ENCODE measurements around the gene TP53BP2.
A peak's percentile ranks its signal among the peaks of the same experiment; 100 is the strongest.

The TP53BP2 gene

DNA sequence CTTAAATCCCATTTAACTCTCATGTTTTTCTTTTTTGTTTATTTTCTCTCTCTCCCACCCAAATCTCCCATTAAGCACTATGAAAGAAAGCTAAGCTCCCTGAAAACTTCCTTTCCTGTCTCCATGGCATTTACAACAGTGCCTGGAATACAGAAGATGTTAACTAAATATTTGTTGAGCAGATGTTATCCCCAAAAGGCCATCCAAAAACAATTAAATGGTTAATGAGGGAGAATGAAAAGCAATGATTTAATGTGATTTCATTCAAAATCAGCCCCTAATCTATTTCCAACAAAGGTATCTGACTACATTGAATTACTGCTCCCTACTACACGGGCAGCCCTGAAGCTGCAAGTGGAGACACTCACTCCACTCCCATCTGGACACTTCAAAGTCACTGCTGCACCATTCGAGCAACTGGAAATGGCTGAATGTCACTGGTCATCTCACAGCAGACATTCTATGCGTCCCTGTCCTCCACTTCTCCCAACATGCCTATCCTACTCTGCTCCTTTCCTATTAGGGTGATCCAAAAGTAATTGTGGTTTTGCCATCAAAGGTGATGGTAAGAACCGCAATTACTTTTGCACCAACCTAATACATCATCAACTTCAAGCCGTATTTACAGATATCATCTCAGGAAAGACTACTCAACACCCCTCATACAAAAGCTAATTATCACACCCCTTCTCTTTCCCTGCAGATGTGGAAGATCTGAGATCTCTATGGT, 7.5 kb downstream of the TP53BP2 start:
- DNase-seq (ENCODE audit: low read depth) = no peak
- TF ChIP-seq, protein P1, sequence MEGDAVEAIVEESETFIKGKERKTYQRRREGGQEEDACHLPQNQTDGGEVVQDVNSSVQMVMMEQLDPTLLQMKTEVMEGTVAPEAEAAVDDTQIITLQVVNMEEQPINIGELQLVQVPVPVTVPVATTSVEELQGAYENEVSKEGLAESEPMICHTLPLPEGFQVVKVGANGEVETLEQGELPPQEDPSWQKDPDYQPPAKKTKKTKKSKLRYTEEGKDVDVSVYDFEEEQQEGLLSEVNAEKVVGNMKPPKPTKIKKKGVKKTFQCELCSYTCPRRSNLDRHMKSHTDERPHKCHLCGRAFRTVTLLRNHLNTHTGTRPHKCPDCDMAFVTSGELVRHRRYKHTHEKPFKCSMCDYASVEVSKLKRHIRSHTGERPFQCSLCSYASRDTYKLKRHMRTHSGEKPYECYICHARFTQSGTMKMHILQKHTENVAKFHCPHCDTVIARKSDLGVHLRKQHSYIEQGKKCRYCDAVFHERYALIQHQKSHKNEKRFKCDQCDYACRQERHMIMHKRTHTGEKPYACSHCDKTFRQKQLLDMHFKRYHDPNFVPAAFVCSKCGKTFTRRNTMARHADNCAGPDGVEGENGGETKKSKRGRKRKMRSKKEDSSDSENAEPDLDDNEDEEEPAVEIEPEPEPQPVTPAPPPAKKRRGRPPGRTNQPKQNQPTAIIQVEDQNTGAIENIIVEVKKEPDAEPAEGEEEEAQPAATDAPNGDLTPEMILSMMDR (IDR thresholded peaks at IDR 0.05; ENCODE audit: low read depth, low read length) = no peak
- TF ChIP-seq, protein P2, sequence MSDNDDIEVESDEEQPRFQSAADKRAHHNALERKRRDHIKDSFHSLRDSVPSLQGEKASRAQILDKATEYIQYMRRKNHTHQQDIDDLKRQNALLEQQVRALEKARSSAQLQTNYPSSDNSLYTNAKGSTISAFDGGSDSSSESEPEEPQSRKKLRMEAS (IDR thresholded peaks at IDR 0.05; ENCODE audit: low read depth, low read length) = no peak
- no peak for TF ChIP-seq MYC (IDR thresholded peaks at IDR 0.05; ENCODE audit: low read depth, low read length)
- H3K4me3 ChIP-seq (ENCODE audit: low read depth, low read length) = no peak overlapping the region

DNA sequence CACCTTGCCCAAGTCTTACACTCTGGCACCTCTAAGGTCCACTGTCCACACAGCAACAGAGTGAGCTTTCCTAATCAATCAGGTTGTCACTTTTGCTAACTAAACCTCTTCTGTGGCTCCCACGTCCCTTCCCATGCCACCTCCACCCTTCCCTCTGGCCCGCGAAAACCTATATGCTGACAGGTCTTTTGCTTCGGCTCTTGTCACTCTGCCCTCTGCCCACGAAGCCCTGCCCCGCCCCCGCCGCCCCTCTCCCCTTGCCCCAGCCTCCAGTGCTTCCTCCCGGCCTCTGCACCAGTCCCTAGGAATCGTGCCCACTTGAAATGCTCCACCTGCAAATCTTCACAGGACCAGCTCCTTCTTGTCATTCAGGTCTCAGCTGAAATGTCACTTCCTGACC, 8.1 kb downstream of the TP53BP2 start:
- TF ChIP-seq, protein P2 (IDR thresholded peaks at IDR 0.05; ENCODE audit: low read depth, low read length) = no peak
- no peak for TF ChIP-seq MYC (IDR thresholded peaks at IDR 0.05; ENCODE audit: low read depth, low read length)
- TF ChIP-seq, protein P1 (IDR thresholded peaks at IDR 0.05; ENCODE audit: low read depth, low read length) = no peak
- TF ChIP-seq POLR2A (IDR thresholded peaks at IDR 0.05; ENCODE audit: extremely low read depth, insufficient read length) = no peak
- no peak for DNase-seq (ENCODE audit: low read depth)
- no peak overlapping the region for H3K4me3 ChIP-seq (ENCODE audit: low read depth, low read length)

DNA sequence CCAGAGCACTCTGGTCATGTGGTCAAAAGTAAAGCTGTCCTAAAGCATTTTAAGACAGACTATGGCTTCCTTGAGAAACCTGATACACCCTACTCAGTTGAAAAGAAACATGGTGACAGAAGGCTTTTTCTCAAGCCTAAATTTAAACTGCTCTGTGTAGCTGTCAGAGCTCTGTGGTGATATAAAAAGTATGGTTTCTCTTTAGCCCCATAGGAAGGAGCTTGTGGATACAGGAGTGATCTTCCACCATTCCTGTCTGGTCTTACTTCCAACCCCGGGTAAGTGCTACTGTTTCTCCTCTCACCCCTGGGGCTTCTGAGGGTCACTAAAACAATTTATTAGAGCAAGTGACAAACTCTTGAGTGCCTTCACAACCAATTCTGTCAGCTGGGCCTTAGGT, 8.5 kb downstream of the TP53BP2 start:
- H3K4me3 ChIP-seq (ENCODE audit: low read depth, low read length) = no peak overlapping the region
- DNase-seq (ENCODE audit: low read depth) = no peak
- TF ChIP-seq POLR2A (IDR thresholded peaks at IDR 0.05; ENCODE audit: extremely low read depth, insufficient read length) (no peak), MYC (IDR thresholded peaks at IDR 0.05; ENCODE audit: low read depth, low read length) (no peak)
- TF ChIP-seq, protein P1 (IDR thresholded peaks at IDR 0.05; ENCODE audit: low read depth, low read length) = no peak
- TF ChIP-seq, protein P2 (IDR thresholded peaks at IDR 0.05; ENCODE audit: low read depth, low read length) = no peak

DNA sequence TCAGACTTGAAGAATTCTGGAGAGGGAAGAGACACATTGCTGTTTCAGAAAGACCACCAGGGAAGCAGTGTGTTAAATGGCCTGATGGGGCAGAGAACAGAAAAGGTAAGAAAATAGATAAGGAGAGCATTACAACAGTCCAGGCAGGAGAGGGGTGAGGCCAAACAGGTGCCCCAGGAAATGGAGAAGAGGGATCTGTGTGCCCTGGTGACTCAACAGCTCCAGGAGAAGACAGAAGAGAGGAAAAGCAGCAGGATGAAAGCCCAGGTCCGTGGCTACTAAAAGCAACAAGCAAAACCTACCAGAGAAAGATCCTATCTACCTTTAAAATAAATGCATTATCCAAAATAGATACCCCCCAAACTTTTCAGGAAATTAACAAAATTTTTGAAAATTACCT, 9.2 kb downstream of the TP53BP2 start:
- no peak for DNase-seq (ENCODE audit: low read depth)
- H3K4me3 ChIP-seq (ENCODE audit: low read depth, low read length) = no peak overlapping the region
- TF ChIP-seq, protein P1 (IDR thresholded peaks at IDR 0.05; ENCODE audit: low read depth, low read length) = no peak
- TF ChIP-seq MYC (IDR thresholded peaks at IDR 0.05; ENCODE audit: low read depth, low read length) = no peak
- TF ChIP-seq, protein P2 (IDR thresholded peaks at IDR 0.05; ENCODE audit: low read depth, low read length) = no peak
- no peak for TF ChIP-seq POLR2A (IDR thresholded peaks at IDR 0.05; ENCODE audit: extremely low read depth, insufficient read length)

DNA sequence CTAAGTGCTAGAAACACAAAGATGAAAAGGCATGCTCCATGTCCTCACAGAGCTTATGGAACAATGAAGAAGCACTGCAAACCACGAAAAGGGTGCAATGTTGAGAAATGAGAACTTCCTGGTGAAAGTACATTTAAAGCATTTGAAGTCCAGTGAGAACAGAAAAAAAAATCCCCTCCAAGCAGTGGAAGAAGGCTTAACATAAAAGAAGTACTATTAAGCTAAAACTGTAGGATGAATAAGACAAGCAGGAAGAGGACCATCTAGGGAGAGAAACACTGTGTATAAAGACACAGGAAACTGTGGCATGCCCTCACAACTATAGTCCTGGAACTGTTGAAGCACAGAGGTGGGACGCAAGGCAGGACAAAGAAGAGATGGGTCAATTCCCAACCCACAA, 10.0 kb downstream of the TP53BP2 start:
- DNase-seq (ENCODE audit: low read depth) = peak; percentile 70
- TF ChIP-seq POLR2A (IDR thresholded peaks at IDR 0.05; ENCODE audit: extremely low read depth, insufficient read length) (no peak), MYC (IDR thresholded peaks at IDR 0.05; ENCODE audit: low read depth, low read length) (no peak)
- TF ChIP-seq, protein P2 (IDR thresholded peaks at IDR 0.05; ENCODE audit: low read depth, low read length) = no peak
- TF ChIP-seq, protein P1 (IDR thresholded peaks at IDR 0.05; ENCODE audit: low read depth, low read length) = no peak
- no peak overlapping the region for H3K4me3 ChIP-seq (ENCODE audit: low read depth, low read length)
